BLaER1 (cell line): ENCODE measurements around the gene PLCL2.

Source experiments
- H3K27ac ChIP-seq: shearing (Covaris generic); formaldehyde crosslinking; 2 replicates; pipeline ENCODE4 v1.8.1; 2022
- H3K27me3 ChIP-seq: shearing (Covaris generic); formaldehyde crosslinking; 2 replicates; pipeline ENCODE4 v1.8.1; 2022
- H3K36me3 ChIP-seq: shearing (Covaris generic); formaldehyde crosslinking; 2 replicates; pipeline ENCODE4 v1.8.1; 2022
- H3K4me1 ChIP-seq: shearing (Covaris generic); formaldehyde crosslinking; 2 replicates; pipeline ENCODE4 v1.8.1; 2022
- H3K4me2 ChIP-seq: shearing (Covaris generic); formaldehyde crosslinking; 2 replicates; pipeline ENCODE4 v1.8.1; 2022
- H3K4me3 ChIP-seq: shearing (Covaris generic); formaldehyde crosslinking; 2 replicates; pipeline ENCODE4 v1.8.1; 2022
- H3K9ac ChIP-seq: shearing (Covaris generic); formaldehyde crosslinking; 2 replicates; pipeline ENCODE4 v1.8.1; 2022
- H3K9me3 ChIP-seq: shearing (Covaris generic); formaldehyde crosslinking; 2 replicates; pipeline ENCODE4 v1.8.1; 2022
- H4K20me1 ChIP-seq: shearing (Covaris generic); formaldehyde crosslinking; 2 replicates; pipeline ENCODE4 v1.8.1; 2022
- Cebpa-rat ChIP-seq: shearing (Covaris generic); IDR thresholded peaks from 2 replicates; pipeline ENCODE4 v1.8.1; 2022

The PLCL2 gene

DNA sequence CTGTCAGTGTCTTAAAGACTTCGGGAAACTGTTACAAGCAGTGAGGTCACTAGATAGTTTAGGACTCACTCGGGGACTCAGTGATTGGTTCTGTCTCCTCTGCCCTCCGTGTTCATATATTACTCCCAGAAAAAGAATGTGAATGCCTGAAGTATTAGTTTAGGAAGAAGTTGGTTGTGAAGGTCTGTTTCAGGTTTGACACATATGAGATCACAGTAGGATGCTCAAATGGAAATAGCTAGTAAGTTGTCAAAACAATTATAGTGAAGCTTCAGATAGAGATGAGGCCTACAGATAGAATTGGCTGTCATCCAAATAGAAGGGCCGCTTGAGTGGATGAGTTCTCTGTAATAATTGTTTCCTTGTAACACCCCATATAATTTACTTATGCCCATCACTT is 172.6 kb downstream of the PLCL2 start:
- no peaks in the 10 kb centered on the region for H3K27me3 ChIP-seq
- TF ChIP-seq Cebpa-rat, result no peak
- no peak overlapping the region for H3K27ac ChIP-seq

DNA sequence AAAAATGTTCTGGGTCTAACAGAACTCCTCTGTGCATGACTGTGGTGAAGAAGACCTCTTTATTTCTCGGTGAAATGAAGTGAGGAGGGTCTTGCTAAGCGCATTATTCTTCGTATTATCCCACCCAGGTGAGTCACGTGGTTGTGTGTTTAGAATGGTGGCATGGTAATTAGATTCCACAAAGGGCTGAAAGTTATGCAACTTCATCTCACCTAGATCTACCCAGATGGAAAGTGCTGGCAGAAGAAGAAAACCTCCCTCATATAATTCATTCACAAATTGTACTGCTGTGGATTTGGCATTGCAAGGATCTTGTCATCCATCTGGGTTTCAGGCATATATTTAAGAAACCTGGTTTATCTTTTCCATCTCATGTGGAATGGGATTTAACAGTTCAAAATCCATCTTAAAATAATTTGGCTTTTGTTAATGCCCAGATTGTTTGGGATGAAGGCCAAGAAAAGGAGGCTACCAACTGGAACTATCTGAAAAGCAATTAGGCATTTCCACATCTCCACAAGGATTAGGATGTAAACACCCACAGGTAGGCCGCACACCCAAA is 175.3 kb downstream of the PLCL2 start:
- no peaks in the 10 kb centered on the region for H3K4me1 ChIP-seq
- H3K27ac ChIP-seq, result no peak overlapping the region
- no peak overlapping the region for H3K9ac ChIP-seq
- H3K36me3 ChIP-seq, result peaks cover 14% of the 10 kb centered on the region
- no peaks in the 10 kb centered on the region for H3K27me3 ChIP-seq
- no peaks in the 10 kb centered on the region for H3K9me3 ChIP-seq
- H3K4me3 ChIP-seq, result no peak overlapping the region
- no peak for TF ChIP-seq Cebpa-rat
- H3K4me2 ChIP-seq, result no peak overlapping the region
- no peaks in the 10 kb centered on the region for H4K20me1 ChIP-seq

More for the DNA sequence above, 172.6 kb downstream of the PLCL2 start:
- H4K20me1 ChIP-seq, result no peaks in the 10 kb centered on the region
- no peaks in the 10 kb centered on the region for H3K4me1 ChIP-seq
- peaks cover 9% of the 10 kb centered on the region; the same call in 1 of the 2 replicates for H3K9me3 ChIP-seq
- H3K36me3 ChIP-seq, result peaks cover 24% of the 10 kb centered on the region
- H3K4me3 ChIP-seq, result no peak overlapping the region
- no peak overlapping the region for H3K4me2 ChIP-seq
- H3K9ac ChIP-seq, result no peak overlapping the region

DNA sequence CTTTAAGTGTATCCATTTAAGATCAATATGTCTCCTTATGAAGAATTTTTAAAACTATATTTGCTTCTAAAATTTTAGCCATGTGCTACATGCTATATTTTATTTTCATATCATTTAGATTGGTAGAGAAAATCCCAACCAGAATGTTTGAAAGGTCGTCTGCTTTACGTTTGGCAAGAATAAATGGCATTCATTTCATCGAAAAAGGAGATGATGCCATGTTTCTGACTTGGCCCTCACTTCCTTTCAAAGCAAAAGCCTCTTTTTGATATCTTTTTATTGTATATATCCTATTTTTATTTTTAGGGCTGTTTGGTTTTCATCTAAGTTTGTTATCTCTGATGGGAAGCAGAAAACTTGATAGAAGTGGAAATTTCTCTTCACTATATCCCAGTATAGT is 176.2 kb downstream of the PLCL2 start:
- no peak for TF ChIP-seq Cebpa-rat
- no peak overlapping the region for H3K27ac ChIP-seq
- no peaks in the 10 kb centered on the region for H3K27me3 ChIP-seq
- no peak overlapping the region for H3K4me2 ChIP-seq
- no peak overlapping the region for H3K4me3 ChIP-seq
- no peaks in the 10 kb centered on the region for H3K4me1 ChIP-seq
- no peak overlapping the region for H3K9ac ChIP-seq
- no peaks in the 10 kb centered on the region for H3K9me3 ChIP-seq
- no peaks in the 10 kb centered on the region for H4K20me1 ChIP-seq
- H3K36me3 ChIP-seq, result peaks cover 8% of the 10 kb centered on the region

DNA sequence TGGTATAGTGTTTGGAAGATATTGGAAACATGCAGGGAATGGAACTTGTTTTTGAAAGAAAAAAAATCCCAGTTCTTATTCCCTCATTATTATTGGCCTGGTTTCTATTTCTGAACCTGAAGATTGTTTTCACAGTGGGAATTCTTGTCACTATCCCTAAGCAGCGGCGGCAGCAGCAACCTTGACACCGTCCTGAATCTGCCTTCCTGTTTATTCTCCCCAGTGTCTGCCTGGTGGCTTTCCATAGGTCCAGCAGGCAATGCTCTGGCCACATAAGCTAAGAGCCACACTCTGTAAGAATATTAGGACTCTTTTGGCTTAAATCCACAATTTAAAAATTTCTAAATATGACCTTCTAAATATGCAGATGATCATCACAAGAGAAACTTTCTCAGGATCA is 178.0 kb downstream of the PLCL2 start:
- Histone ChIP-seq H3K4me3 (no peak overlapping the region), H3K27me3 (no peaks in the 10 kb centered on the region), H3K27ac (no peak overlapping the region), H3K4me2 (no peak overlapping the region), H3K9me3 (no peaks in the 10 kb centered on the region), H3K36me3 (peaks cover 7% of the 10 kb centered on the region), H3K4me1 (no peaks in the 10 kb centered on the region), H3K9ac (no peak overlapping the region), H4K20me1 (no peaks in the 10 kb centered on the region)
- no peak for TF ChIP-seq Cebpa-rat

DNA sequence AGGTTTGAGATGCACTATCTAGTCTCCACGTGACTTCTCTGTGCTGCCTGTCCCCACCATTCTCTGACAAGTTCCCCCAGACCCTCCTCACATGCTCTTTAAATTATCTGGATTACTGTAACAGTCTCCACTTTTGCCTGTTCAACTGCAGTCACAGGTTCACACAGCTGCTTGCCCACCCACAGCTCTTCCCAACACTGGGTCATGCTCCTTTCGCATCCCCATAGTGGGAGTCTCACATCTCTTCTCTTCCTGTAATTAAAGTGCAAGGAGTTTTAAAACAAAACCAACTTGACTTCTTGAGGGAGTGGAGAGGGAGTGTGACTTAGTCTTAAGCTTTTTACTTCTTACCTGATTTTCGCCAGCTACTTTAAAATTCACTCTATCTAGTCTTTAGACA is 178.8 kb downstream of the PLCL2 start:
- TF ChIP-seq Cebpa-rat, result no peak
- Histone ChIP-seq H3K27me3 (no peaks in the 10 kb centered on the region), H3K27ac (no peak overlapping the region), H3K36me3 (peaks cover 9% of the 10 kb centered on the region), H4K20me1 (no peaks in the 10 kb centered on the region), H3K9ac (no peak overlapping the region), H3K4me3 (no peak overlapping the region), H3K4me2 (no peak overlapping the region), H3K9me3 (no peaks in the 10 kb centered on the region), H3K4me1 (no peaks in the 10 kb centered on the region)

DNA sequence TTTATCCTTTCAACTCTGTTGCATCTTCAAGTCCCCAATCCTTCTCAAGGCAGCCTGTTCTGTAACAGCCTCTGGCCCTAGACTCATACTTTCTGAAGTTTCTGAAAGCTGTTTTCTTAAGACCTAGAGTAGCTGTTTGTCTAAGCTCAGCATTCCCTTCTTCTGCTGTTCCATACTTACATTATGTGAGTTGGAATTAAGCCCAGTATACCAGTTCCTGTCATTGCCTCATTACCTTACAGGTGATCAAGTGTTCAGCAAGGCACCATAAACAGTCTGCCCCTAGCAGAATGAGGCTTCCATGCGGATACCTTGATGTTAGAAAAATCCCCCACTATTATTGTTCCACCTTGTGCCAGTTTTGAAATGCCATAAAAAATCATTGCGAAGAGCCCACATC is 180.6 kb downstream of the PLCL2 start:
- H3K4me1 ChIP-seq, result no peaks in the 10 kb centered on the region
- no peak overlapping the region for H3K27ac ChIP-seq
- no peaks in the 10 kb centered on the region for H3K9me3 ChIP-seq
- no peak overlapping the region for H3K4me3 ChIP-seq
- TF ChIP-seq Cebpa-rat, result no peak
- no peak overlapping the region for H3K9ac ChIP-seq
- no peak overlapping the region for H3K4me2 ChIP-seq
- no peaks in the 10 kb centered on the region for H4K20me1 ChIP-seq
- H3K36me3 ChIP-seq, result peaks cover 24% of the 10 kb centered on the region
- no peaks in the 10 kb centered on the region for H3K27me3 ChIP-seq

DNA sequence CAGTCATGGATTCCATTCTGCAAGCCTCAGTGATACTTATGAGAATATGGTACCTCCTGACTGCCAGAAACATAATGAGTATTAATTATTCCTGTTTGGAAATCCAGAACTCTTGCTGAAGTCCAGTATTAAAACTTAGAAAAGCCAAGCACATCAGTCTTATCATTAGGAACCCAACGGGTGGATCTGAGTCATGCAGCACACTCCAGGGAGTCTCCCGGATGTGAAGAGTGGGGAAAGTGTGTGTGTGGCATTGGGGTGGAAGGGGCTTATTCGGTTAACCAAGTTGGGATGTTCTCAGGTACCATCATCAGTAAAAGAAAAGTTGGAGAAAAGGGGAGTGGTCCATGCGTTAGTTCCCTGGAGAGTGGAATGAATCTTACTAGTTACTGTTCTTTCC is 181.1 kb downstream of the PLCL2 start:
- Histone ChIP-seq H3K27me3 (no peaks in the 10 kb centered on the region), H3K4me1 (no peaks in the 10 kb centered on the region), H3K4me2 (no peak overlapping the region), H4K20me1 (no peaks in the 10 kb centered on the region), H3K36me3 (peaks cover 29% of the 10 kb centered on the region), H3K27ac (no peak overlapping the region), H3K4me3 (no peak overlapping the region), H3K9me3 (no peaks in the 10 kb centered on the region), H3K9ac (no peak overlapping the region)
- TF ChIP-seq Cebpa-rat, result no peak

DNA sequence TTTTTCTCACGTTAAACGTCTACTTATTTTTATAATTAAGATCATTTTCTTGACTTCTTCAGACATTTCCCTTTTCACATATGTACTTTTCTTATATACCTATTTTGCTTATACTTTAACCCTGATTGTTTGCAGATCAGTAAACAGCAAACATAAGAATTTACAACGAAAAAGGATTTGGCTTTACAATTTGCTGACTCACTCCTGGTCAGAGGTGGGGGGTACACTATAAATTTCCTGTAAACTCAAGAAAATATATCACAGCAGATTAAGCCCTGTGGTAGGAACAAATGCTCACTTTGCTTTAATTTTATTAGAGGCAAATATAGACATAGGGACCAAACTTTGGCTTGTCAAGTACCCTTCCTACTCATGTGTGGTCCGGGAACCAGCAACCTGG is 185.0 kb downstream of the PLCL2 start:
- H3K36me3 ChIP-seq, result peaks cover 45% of the 10 kb centered on the region
- no peaks in the 10 kb centered on the region for H3K27me3 ChIP-seq
- H3K9ac ChIP-seq, result no peak overlapping the region
- no peaks in the 10 kb centered on the region for H3K4me1 ChIP-seq
- no peaks in the 10 kb centered on the region for H4K20me1 ChIP-seq
- no peaks in the 10 kb centered on the region for H3K9me3 ChIP-seq
- TF ChIP-seq Cebpa-rat, result no peak
- no peak overlapping the region for H3K4me2 ChIP-seq
- H3K4me3 ChIP-seq, result no peak overlapping the region
- no peak overlapping the region for H3K27ac ChIP-seq

DNA sequence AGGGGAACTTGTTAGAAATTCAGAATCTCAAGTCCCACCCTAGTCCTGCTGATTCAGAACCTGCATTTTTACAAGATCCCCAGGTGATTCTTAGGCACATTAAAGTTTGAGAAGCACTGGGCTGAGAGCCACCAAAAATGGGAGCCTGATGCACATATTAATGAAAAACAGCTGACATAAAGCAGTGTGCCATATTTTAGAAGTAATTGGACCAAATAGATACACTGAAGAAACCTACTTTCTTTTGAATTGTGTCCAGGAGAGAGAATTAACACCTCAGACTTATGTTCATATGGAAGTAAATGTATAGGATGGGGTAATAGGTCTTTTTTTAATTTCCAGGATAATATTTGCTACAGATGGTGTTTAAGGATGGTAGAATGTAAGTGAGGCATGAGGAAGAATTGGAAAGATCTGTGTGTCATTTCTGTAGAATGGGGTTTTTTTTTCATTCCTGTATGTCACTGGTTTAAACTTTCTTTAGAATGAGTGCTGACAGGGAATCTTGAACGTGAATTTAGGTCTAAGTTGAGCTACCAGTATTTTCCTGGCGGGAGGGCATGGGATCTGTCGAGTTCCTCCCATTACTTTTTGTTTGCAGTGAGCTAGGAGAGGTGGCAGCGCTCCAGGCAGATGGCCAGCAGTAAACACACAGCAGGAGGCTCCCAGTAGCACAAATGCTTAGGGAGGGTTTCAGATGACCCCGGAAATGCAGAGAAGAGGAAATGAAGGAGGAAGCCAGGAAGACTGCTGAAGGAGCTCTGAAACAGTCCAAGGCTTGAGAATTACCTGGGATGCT is 185.6 kb downstream of the PLCL2 start:
- Histone ChIP-seq H3K27me3 (no peaks in the 10 kb centered on the region), H3K27ac (no peak overlapping the region), H3K9me3 (no peaks in the 10 kb centered on the region), H4K20me1 (no peaks in the 10 kb centered on the region), H3K9ac (no peak overlapping the region), H3K4me2 (no peak overlapping the region), H3K4me3 (no peak overlapping the region), H3K4me1 (no peaks in the 10 kb centered on the region), H3K36me3 (peaks cover 45% of the 10 kb centered on the region)
- TF ChIP-seq Cebpa-rat, result no peak

DNA sequence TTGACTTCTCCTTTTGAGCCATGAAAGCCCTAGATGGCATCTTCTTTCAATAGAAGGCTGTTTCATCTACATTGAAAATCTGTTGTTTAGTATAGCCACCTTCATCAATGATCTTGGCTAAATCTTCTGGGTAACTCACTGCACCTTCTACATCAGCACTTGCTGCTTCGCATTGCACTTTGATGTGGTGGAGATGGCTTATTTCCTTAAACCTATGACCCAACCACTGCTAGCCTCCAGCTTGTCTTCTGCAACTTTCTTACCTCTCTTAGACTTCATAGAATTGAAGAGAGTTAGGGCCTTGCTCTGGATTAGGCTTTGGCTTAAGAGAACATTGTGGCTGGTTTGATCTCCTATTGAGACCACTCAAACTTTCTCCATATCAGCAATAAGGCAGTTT is 189.8 kb downstream of the PLCL2 start:
- H3K9ac ChIP-seq, result no peak overlapping the region
- no peak overlapping the region for H3K27ac ChIP-seq
- H3K4me2 ChIP-seq, result no peak overlapping the region
- H3K9me3 ChIP-seq, result no peaks in the 10 kb centered on the region
- H3K4me3 ChIP-seq, result no peak overlapping the region
- no peak for TF ChIP-seq Cebpa-rat
- no peaks in the 10 kb centered on the region for H4K20me1 ChIP-seq
- peaks cover 52% of the 10 kb centered on the region for H3K36me3 ChIP-seq
- H3K27me3 ChIP-seq, result no peaks in the 10 kb centered on the region
- no peaks in the 10 kb centered on the region for H3K4me1 ChIP-seq

DNA sequence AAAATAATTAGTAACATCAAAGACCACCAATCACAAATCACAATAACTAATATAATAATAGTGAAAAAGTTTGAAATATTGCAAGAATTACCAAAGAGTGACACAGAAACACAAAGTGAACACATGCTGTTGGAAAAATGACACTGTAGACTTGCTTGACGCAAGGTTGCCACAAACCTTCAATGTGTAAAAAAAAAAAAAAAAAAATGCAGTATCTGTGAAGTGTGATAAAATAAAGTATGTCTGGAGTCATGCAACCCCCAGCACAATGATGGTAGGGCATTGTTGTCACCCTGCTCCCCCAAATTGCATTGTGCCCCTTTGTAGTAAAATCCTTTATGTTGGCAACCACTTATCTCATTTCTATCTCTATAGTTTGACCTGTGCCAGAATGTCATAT is 190.6 kb downstream of the PLCL2 start:
- H3K4me3 ChIP-seq, result no peak overlapping the region
- no peak overlapping the region for H3K27ac ChIP-seq
- no peak overlapping the region for H3K9ac ChIP-seq
- no peaks in the 10 kb centered on the region for H3K4me1 ChIP-seq
- H3K4me2 ChIP-seq, result no peak overlapping the region
- no peaks in the 10 kb centered on the region for H3K27me3 ChIP-seq
- no peaks in the 10 kb centered on the region for H4K20me1 ChIP-seq
- H3K36me3 ChIP-seq, result peaks cover 54% of the 10 kb centered on the region
- no peak for TF ChIP-seq Cebpa-rat
- 0 out of 2 replicates have a peak, but pooled peaks cover 3% of the 10 kb centered on the region for H3K9me3 ChIP-seq
